IPS-18c (cell line): Measurements from ENCODE around the gene TYW1B.
"Not testable (repeated sequence)": the region's sequence is repeated elsewhere in the genome, so short reads cannot be mapped to it uniquely, and the experiment has no call there.

Source experiments
- H3K4me3 ChIP-seq: 2 replicates; pipeline ENCODE4 v1.7.0; 2013; ENCODE audit warnings: low read depth, mild to moderate bottlenecking, low read length, moderate library complexity; ENCODE audit not compliant: insufficient read depth
- H3K9me3 ChIP-seq: one replicate; pipeline ENCODE4 v1.6.1; 2013; ENCODE audit warnings: mild to moderate bottlenecking, low read length, moderate library complexity; ENCODE audit not compliant: control insufficient read depth, insufficient read depth

The TYW1B gene, protein sequence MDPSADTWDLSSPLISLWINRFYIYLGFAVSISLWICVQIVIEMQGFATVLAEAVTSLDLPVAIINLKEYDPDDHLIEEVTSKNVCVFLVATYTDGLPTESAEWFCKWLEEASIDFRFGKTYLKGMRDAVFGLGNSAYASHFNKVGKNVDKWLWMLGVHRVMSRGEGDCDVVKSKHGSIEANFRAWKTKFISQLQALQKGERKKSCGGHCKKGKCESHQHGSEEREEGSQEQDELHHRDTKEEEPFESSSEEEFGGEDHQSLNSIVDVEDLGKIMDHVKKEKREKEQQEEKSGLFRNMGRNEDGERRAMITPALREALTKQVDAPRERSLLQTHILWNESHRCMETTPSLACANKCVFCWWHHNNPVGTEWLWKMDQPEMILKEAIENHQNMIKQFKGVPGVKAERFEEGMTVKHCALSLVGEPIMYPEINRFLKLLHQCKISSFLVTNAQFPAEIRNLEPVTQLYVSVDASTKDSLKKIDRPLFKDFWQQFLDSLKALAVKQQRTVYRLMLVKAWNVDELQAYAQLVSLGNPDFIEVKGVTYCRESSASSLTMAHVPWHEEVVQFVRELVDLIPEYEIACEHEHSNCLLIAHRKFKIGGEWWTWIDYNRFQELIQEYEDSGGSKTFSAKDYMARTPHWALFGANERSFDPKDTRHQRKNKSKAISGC

DNA sequence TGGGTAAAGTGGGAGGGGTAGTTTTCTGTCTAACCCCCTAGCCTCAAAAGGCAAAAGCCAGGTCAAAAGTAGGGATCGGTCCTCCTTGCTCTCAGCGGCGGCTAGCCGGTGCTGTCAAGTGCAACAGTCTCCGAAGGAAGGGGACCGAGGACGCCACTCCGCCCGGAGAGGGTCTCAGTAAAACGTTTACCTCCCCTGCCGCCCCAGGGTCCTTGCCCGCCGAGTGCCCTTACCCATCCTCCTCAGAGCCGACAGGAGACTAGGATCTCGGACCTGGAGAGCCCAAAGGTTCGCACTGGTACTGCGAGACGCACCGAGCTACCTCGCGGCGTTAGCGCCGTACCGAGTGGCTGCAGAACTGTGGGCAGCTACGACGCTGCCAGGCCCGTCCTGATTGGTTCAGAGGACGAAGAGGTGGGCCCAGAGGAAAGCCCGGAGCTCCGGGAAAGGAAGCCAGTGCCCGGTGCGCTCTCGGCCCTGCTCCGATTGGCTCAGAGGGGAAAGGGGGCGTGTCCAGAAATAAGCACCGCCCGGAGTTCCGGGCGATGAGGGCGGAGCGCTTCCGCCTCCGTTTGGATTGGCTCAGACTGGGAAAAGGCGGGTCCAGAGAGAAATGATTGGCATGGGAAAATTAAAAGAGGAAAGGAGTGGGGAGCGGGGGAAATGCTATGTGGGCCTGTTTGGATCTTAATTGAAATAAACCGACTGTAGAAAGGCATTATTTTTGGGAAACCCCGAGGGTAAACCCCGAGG lies at the start of gene TYW1B:
Gene TYW1B (minus strand): TSS at position 362 of the 753 bp plus-strand sequence. CDS start 125 bp downstream, at position 237.
- H3K9me3 ChIP-seq, result not testable (repeated sequence)

GRCh38 chr7:72867591-72867990 lies 39.6 kb upstream of the TYW1B start:
- not testable (repeated sequence) for H3K4me3 ChIP-seq, H3K9me3 ChIP-seq

More for the DNA sequence above, at the start of gene TYW1B:
- H3K4me3 ChIP-seq, result peak within 1 kb of the TSS; percentile 65

GRCh38 chr7:72858846-72859400 lies 30.9 kb upstream of the TYW1B start:
- not testable (repeated sequence) for H3K9me3 ChIP-seq, H3K4me3 ChIP-seq

GRCh38 chr7:72857925-72858324 lies 29.9 kb upstream of the TYW1B start:
- H3K9me3 ChIP-seq, H3K4me3 ChIP-seq: not testable (repeated sequence)

DNA sequence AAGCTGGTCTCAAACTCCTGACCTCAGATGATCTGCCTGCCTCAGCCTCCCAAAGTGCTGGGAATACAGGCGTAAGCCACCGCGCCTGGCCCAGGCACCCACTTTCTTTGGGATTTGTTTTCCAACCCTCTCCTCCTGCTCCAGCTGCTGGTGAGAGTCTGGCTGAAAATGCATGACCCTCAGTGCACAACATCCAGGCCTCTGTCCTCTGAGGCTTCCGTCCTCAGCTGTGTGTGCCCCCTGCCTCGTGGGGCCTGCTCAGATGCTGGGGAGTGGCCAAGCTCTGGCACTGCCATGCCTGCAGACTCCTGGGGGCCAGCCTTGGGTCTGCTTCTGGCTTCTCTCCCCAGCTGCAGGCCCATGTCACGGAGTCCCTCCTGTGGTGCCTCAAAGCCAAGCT lies 27.3 kb upstream of the TYW1B start:
- H3K4me3 ChIP-seq, H3K9me3 ChIP-seq: not testable (repeated sequence)

DNA sequence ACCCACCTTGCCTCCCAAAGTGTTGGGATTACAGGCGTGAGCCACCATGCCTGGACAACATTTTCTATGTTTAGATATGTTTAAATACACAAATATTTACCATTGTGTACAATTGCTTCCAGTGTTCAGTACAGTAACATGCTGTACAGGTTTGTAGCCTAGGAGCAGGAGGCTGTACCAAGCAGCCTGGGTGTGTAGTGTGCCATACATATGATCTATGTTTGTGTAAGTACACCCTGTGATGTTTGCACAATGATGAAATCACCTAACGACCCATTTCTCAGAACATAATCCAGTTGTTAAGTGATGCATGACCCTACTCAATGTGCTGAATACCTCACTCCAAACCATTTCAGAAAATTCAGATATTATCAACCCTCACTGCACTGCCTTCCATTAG lies 24.9 kb upstream of the TYW1B start:
- not testable (repeated sequence) for H3K4me3 ChIP-seq, H3K9me3 ChIP-seq

DNA sequence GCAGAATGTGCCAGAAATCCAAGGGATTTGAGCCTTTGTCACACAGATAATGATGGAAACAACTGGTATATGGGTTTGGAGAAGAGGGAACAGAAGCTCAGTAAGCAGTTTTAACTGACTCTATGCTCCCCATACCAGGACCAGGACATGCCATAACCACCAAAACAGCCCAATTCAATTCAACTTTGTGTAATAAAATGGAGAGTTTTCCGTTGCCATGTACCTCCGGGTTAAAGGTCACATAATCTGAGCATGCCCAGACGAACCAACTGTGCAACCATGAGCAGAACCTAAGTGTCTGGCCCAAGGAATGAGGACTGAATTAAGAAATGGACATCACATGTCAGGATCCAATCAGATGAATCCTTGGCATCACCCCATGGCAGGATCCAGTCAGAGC lies 22.7 kb upstream of the TYW1B start:
- H3K4me3 ChIP-seq, H3K9me3 ChIP-seq: not testable (repeated sequence)

DNA sequence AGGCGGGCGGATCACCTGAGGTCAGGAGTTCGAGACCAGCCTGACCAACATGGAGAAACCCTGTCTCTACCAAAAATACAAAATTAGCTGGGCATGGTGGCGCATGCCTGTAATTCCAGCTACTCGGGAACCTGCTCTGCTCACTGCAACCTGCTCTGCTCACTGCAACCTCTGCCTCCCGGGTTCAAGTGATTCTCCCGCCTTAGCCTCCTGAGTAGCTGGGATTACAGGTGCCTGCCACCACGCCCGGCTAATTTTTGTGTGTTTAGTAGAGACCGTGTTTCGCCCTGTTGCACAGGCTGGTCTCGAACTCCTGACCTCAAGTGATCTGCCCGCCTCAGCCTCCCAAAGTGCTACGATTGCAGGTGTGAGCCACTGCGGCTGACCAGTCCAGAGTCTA lies 16.1 kb upstream of the TYW1B start:
- H3K4me3 ChIP-seq, H3K9me3 ChIP-seq: not testable (repeated sequence)

DNA sequence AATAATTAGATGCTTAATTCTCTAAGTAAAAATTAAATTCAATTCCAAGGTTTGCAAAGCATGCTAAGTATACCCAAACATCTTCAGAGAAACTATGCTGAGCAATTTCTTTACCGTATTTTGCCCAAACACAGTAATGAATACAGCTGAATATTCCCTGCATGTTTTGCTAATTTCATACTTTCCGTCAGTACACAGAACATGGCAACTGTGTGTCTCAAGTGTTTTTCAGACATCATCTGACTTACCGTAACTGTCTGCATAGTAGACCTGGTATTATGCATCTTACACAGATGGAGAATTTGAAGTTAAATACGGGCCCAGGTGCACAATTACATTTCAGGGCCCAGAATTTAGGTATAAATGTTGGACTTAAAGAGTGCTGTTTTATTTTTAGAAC lies 15.2 kb upstream of the TYW1B start:
- not testable (repeated sequence) for H3K9me3 ChIP-seq

GRCh38 chr7:72840966-72841511 lies 13.0 kb upstream of the TYW1B start:
- not testable (repeated sequence) for H3K9me3 ChIP-seq, H3K4me3 ChIP-seq

More for the DNA sequence above, 15.2 kb upstream of the TYW1B start:
- H3K4me3 ChIP-seq, result not testable (repeated sequence)

DNA sequence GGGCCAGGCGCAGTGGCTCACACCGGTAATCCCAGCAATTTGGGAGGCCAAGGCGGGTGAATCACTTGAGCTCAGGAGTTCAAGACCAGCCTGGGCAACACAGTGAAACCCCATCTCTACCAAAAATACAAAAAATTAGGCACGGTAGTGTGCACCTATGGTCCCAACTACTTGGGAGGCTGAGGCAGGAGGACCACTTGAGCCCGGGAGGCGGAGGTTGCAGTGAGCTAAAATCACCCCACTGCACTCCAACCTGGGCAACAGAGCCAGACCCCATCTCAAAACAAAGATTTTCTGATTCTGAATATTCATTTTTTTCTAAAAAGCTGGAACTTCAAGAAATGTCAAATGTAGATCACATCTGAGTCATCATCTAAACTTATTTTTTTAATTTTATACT lies 10.3 kb upstream of the TYW1B start:
- not testable (repeated sequence) for H3K4me3 ChIP-seq, H3K9me3 ChIP-seq

- H3K4me3 ChIP-seq, H3K9me3 ChIP-seq: not testable (repeated sequence)
Measured at GRCh38 chr7:72837291-72837690, 9.3 kb upstream of the TYW1B start.

- H3K9me3 ChIP-seq, result not testable (repeated sequence)
- H3K4me3 ChIP-seq, result peak overlapping the region; percentile 80; the same call in 1 of the 2 replicates
Measured at GRCh38 chr7:72830567-72830966, 2.6 kb upstream of the TYW1B start.

DNA sequence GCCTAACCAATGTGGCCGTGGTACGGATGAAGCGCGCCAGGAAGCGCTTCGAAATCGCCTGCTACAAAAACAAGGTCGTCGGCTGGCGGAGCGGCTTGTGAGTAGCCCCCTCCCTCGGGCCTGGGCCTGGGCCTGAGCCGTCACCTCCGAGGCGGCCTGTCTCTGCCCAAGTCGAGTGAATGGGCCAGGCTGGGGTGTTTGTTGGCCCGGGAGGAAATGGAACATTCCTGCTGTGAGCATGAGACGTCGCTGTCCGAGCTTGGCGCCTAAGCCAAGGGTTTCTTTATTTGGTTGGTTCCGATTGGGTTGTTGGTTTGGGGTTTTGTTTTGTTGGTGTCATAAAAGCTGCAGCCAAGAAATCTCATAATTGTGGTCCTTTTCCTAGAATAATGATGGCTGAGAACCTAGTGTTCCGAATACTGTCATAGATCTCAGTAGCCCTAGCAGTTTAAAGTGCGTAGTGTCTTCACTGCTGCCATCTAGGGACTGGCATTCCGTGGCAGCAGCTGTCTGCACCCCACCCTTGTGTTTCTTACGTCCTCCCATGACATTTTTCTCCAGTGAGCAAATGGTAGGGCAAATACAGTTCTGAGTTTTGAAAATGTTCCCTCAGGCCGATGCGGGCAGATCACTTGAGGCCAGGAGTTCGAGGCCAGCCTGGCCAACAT lies 1.8 kb upstream of the TYW1B start:
- H3K9me3 ChIP-seq, result not testable (repeated sequence)
- H3K4me3 ChIP-seq, result peak overlapping the region; percentile 80

- peak overlapping the region; percentile 80 for H3K4me3 ChIP-seq
Measured at GRCh38 chr7:72829291-72829686, 1.3 kb upstream of the TYW1B start.

DNA sequence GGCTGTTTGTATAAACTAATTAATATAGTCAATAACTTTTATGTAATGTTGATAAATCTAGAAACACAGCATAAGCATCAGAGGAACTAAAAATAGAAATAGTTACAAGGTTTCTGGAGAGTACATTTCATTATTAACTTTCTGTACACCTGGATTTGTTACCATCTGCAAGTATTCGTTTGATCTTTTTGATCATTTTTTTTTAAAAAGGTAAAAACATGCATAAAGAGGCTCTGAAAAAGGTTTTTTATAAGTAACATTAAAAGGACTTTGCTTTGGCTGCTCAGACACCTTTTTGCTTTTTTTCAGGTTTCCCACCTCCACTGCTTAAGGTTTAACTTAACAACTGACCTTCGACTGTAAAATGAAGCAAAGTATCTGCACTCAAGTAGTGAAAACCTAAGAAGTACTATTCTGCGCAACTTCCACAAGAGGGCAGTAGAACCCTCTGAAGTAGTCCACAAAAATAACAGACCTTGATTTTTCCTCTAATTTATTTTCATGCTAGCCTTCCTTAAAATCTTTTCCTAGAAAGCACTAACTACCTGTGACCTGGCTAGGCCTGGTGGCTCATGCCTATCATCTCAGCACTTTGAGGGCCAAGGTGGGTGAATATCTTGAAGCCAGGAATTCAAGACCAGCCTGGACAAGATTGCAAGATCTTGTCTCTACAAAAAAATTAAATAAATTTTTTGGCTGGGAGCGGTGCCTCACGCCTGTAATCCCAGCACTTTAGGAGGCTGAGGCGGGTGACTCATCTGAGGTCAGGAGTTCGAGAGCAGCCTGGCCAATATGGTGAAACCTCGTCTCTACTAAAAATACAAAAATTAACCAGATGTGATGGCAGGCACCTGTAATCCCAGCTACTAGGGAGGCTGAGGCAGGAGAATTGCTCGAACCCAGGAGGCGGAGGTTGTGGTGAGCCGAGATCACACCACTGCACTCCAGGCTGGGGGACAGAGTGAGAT lies 4.0 kb downstream of the TYW1B start:
- not testable (repeated sequence) for H3K4me3 ChIP-seq, H3K9me3 ChIP-seq

More at GRCh38 chr7:72829291-72829686, 1.3 kb upstream of the TYW1B start:
- not testable (repeated sequence) for H3K9me3 ChIP-seq
